Brain pericyte (primary cell): ENCODE results near the gene ABCF2.

Experiments used
- DNase-seq: peaks from one replicate; pipeline ENCODE4 v3.0.0-alpha.2; 2012; ENCODE audit warnings: low read depth, low spot score

Gene ABCF2

DNA sequence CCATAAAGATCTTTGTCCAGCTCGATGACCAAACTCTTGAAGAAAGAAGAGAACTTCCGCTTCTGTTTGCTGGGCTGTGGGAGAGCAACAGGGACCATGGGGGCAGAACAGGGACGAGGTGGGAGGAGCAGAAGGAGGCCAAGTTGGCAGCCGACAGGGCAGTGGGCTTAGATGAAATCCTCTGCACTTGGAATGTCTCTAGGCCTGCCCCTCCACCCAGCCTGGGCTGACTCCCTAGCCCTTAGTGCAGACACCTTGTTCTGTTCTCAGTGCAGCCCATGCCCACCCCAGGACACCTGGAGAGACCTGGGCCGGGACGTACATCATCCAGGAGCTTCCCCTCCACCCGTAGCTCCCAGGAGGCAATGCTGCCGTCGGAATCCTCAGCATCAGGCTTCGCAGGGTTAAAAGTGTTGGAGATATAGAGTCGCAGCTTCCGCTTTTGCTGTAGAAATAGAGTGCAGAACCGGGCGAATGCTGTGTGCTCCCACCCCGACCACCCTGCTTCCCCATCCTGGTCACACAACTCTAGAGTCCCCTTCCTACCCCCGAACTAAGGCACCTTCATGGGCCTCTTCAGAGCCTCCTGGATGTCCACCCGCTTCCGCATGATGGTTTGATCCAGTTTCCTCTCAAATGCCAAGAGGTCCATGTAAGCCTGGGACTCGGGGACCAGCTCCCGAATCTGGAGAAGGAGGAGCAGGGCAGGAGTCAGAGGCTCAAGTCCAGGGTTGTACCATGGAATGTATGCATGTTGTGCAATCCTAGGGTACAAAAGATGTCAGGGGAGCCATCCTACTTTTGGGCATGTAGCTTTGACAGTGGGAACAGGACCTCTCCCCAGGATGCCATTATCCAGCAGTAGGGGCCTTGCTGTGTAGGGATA is 15.4 kb upstream of the ABCF2 start:
- DNase-seq: no peak

DNA sequence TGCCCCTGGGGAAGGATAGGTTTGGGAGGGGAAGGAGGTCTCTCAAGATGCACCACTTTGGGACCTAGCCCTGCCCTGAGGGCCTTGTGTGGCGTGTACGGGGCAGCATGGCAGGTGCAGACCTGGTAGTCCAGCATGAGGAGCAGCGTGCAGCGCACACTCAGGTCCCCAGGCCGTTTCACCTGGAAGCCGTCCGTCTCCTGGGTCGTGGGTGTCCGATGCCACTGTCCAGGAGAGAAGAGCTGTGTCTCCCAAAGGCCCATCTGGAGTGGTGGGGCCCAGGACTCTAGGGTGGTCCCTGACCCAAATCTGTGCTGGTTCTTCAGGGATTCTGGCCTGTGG is 14.7 kb upstream of the ABCF2 start:
- no peak for DNase-seq

DNA sequence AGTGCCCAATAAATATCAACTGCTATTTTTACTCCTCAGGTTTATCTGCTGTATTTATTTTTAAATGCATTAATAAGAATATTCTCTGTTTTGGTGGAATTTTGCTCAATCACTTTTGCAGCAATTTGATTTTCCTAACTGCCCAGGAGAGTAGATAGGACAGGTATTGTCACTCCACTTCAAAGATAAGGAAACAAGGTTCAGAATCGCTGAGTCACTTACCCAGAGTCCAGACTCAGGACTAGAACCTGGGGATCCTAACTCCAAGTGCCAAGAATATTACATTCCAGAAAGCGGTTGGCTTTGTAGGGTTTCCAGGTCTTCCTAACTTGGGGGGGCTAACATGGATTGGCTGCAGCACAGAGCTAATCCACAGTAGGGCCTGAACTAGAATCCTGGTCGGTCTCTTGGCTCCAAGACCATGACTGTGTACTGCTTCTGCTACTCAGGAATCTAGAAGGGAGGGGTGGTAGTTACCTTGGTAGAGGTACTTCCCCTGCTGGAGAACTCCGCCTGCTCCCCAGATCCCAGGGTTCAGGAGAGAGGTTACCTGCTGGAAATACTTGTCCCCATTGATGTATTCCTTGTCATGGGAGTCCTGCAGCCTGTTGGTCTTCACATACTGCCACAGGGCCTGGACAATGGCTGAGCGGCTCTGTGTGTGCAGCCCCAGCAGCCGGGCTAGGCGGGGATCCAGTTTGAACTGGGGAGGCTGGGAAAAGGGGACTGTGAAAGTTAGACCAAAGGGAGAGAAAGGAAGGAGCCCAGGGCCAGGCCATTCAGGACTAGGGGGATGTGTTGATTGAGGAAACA is 14.1 kb upstream of the ABCF2 start:
- DNase-seq: no peak

GRCh38 chr7:151240536-151240935 is 13.5 kb upstream of the ABCF2 start:
- DNase-seq: no peak

DNA sequence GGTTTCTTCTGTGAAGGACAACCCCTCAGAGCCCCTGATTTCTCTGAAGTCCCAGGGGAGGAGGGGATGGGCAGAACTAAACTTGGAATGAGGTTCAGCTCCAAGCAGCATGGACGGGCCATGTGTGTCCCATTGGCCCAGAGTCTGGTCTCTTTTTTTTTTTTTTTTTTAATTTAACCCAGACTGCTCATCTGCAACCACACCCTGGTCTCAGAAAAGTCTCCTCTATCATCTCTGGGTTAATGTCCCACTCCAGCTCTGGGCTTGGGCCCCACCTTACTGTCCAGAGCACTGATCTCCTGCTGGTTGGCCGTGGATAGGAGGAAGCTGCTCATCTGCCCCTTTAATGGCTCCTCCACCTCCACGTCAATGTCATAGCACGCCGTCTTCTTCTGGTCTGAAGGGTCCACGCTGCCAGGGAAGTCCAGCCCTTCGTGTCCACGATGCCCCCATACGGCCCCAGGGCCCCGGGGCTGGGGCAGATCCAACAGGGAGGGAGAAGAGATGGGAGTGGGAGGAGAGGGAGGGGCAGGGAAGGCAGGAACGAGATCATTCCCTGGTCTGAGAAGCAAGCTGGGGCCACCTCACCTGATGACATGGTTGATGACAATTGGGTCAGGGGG is 12.9 kb upstream of the ABCF2 start:
- no peak for DNase-seq

DNA sequence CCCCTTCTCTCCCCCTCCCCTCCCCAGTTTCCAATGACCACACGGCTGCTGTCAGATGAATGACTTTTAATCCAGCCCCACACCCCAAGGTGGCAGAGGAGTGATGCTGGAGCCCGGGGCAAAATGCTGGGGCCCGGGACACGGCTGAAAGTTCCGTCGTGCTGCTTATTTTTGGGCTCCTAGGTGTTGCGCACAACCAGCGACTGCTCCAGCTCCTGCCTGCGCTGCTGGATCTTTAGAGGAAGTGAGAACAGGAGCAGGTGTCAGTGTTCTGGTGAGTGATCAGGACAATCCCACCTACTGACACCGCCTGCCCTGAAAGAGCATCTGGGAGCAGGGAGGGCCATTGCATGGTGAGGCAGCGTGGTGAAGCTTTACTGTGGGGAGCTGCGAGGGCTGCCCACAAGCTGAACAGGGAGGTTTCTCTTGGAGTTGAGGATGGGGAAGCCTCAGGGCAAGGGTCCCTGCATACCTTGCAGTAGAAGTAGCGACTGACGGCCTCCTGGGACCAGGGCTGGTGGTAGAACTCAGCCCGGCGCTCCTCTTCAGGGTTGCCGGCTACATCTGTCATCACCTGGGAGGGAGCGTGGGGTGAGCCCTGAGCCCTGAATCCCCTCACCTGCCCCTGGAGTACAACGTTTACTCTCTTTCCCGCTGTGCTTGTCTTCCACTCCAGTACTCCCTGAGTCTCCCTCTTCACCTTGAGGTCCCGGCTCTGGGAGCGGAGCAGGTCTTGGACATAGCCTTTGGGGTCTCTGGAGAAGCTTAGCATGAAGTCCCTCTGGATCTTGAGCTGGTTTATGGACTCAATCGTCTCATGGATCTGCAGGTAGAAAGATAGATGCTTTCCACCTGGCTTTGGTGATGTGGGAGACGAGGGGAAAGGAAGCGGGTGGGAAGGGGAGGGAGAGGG is 12.2 kb upstream of the ABCF2 start:
- DNase-seq: no peak

DNA sequence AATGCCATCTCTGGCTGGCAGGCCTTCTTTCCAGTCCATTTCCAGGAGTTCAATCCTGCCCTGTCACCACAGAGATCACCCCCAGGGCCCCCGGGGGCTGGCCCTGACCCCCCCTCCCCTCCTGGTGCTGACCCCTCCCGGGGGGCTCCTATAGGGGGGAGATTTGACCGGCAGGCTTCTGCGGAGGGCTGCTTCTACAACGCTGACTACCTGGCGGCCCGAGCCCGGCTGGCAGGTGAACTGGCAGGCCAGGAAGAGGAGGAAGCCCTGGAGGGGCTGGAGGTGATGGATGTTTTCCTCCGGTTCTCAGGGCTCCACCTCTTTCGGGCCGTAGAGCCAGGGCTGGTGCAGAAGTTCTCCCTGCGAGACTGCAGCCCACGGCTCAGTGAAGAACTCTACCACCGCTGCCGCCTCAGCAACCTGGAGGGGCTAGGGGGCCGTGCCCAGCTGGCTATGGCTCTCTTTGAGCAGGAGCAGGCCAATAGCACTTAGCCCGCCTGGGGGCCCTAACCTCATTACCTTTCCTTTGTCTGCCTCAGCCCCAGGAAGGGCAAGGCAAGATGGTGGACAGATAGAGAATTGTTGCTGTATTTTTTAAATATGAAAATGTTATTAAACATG is 11.3 kb upstream of the ABCF2 start:
- DNase-seq: no peak

DNA sequence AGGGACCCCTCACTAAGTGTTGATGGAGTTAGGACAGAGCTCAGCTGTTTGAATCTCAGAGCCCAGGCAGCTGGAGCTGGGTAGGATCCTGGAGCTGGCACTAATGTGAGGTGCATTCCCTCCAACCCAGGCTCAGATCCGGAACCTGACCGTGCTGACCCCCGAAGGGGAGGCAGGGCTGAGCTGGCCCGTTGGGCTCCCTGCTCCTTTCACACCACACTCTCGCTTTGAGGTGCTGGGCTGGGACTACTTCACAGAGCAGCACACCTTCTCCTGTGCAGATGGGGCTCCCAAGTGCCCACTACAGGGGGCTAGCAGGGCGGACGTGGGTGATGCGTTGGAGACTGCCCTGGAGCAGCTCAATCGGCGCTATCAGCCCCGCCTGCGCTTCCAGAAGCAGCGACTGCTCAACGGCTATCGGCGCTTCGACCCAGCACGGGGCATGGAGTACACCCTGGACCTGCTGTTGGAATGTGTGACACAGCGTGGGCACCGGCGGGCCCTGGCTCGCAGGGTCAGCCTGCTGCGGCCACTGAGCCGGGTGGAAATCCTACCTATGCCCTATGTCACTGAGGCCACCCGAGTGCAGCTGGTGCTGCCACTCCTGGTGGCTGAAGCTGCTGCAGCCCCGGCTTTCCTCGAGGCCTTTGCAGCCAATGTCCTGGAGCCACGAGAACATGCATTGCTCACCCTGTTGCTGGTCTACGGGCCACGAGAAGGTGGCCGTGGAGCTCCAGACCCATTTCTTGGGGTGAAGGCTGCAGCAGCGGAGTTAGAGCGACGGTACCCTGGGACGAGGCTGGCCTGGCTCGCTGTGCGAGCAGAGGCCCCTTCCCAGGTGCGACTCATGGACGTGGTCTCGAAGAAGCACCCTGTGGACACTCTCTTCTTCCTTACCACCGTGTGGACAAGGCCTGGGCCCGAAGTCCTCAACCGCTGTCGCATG is 10.5 kb upstream of the ABCF2 start:
- no peak for DNase-seq

- DNase-seq: no peak
These were observed 9.4 kb upstream of the ABCF2 start for GRCh38 chr7:151236406-151236805.

DNA sequence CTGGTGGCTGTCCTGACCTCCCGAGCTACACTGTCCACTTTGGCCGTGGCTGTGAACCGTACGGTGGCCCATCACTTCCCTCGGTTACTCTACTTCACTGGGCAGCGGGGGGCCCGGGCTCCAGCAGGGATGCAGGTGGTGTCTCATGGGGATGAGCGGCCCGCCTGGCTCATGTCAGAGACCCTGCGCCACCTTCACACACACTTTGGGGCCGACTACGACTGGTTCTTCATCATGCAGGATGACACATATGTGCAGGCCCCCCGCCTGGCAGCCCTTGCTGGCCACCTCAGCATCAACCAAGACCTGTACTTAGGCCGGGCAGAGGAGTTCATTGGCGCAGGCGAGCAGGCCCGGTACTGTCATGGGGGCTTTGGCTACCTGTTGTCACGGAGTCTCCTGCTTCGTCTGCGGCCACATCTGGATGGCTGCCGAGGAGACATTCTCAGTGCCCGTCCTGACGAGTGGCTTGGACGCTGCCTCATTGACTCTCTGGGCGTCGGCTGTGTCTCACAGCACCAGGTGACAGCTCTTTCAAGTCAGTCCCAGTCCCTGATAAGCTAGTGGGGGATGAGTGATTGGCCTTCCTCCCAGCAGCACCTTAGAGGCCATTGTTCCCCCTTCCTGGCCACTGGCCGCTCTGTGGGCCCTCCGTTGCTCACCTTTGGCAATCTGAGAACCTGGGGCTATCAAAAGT is 8.2 kb upstream of the ABCF2 start:
- DNase-seq: no peak

DNA sequence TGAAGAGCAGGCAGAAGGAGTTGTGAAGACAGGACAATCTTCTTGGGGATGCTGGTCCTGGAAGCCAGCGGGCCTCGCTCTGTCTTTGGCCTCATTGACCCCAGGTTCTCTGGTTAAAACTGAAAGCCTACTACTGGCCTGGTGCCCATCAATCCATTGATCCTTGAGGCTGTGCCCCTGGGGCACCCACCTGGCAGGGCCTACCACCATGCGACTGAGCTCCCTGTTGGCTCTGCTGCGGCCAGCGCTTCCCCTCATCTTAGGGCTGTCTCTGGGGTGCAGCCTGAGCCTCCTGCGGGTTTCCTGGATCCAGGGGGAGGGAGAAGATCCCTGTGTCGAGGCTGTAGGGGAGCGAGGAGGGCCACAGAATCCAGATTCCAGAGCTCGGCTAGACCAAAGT is 6.8 kb upstream of the ABCF2 start:
- DNase-seq: no peak

GRCh38 chr7:151232917-151233701 is 6.1 kb upstream of the ABCF2 start:
- DNase-seq: no peak

- peak; percentile 45 for DNase-seq
These were observed 5.3 kb upstream of the ABCF2 start, which contains the start of gene CHPF2 for GRCh38 chr7:151232091-151232916. Gene CHPF2, plus strand, starts transcription at chr7:151232483. Its CDS starts 1,529 bp downstream, at chr7:151234012.

- no peak for DNase-seq
These were observed 4.1 kb upstream of the ABCF2 start for GRCh38 chr7:151231080-151231479.

GRCh38 chr7:151229249-151229648 is 2.2 kb upstream of the ABCF2 start:
- no peak for DNase-seq

GRCh38 chr7:151228024-151228866 is 1.2 kb upstream of the ABCF2 start:
- no peak for DNase-seq

- DNase-seq: no peak
These were observed 488 bp downstream of the ABCF2 start for GRCh38 chr7:151226560-151226874.
